Measurements from ENCODE around the gene CPNE5.

DNA sequence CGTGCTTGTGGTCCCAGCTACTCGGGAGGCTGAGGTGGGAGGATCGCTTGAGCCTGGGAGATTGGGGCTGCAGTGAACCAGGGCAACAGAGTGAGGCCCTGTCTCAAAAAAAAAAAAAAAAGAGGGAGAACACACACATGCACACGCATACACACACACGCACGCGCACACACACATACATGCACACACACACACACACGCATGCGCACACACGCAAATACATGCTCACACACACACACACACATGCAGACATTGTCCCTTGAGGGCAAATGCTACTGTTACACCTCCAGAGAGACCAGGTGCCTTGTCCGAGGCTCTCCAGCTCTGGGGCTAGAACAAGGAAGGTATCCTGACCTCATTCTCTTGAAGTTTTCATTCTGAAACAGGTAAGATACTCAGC is 77.1 kb downstream of the CPNE5 start:
- TF ChIP-seq, protein P1, sequence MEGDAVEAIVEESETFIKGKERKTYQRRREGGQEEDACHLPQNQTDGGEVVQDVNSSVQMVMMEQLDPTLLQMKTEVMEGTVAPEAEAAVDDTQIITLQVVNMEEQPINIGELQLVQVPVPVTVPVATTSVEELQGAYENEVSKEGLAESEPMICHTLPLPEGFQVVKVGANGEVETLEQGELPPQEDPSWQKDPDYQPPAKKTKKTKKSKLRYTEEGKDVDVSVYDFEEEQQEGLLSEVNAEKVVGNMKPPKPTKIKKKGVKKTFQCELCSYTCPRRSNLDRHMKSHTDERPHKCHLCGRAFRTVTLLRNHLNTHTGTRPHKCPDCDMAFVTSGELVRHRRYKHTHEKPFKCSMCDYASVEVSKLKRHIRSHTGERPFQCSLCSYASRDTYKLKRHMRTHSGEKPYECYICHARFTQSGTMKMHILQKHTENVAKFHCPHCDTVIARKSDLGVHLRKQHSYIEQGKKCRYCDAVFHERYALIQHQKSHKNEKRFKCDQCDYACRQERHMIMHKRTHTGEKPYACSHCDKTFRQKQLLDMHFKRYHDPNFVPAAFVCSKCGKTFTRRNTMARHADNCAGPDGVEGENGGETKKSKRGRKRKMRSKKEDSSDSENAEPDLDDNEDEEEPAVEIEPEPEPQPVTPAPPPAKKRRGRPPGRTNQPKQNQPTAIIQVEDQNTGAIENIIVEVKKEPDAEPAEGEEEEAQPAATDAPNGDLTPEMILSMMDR (conservative IDR thresholded peaks at IDR 0.05 in 1 of 2, IDR thresholded peaks at IDR 0.05 in 1 of 2; ENCODE audit: low read depth in 1 of 2, low read length in 2 of 2) = no peak
- no peak for TF ChIP-seq EZH2 (IDR thresholded peaks at IDR 0.05; ENCODE audit: low read length, missing control alignments)
